22Rv1 (cell line): ENCODE measurements around the gene MUC3A.
"Not testable (repeated sequence)": the region's sequence is repeated elsewhere in the genome, so short reads cannot be mapped to it uniquely, and the experiment has no call there.

ENCODE experiments used
- H3K27ac ChIP-seq: fragments of 450-650 bp; 2 replicates; pipeline ENCODE4 v1.5.1; 2017
- ZFX ChIP-seq: fragments of 450-650 bp; IDR thresholded peaks from 2 replicates; pipeline ENCODE4 v1.6.1; 2017; ENCODE audit warnings: antibody characterized with exemption, borderline replicate concordance
- TF ChIP-seq, protein P1 (sequence below): fragments of 450-650 bp; IDR thresholded peaks from 2 replicates; pipeline ENCODE4 v1.5.1; 2017; ENCODE audit warnings: mild to moderate bottlenecking

The MUC3A gene

DNA sequence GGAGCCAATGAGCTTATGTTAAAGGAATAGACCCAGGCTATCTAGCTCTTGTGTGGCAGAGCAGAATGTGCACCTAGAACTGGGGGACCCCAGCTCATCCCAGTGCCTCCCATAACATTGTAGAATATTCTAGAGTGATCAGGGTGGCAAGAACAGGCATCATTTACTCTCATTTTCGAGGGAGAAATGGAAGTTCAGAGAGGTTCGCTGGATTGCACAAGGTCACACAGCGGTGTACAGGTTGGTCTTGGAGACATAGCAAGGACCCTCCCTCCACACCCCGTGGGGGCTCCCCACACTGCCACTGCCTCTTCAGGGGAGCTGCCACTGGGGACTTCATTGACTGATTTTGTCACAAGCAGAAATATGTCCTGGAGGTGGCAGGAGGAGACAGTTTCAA is 29.0 kb downstream of the MUC3A start:
- no peak for TF ChIP-seq ZFX
- TF ChIP-seq, protein P1, sequence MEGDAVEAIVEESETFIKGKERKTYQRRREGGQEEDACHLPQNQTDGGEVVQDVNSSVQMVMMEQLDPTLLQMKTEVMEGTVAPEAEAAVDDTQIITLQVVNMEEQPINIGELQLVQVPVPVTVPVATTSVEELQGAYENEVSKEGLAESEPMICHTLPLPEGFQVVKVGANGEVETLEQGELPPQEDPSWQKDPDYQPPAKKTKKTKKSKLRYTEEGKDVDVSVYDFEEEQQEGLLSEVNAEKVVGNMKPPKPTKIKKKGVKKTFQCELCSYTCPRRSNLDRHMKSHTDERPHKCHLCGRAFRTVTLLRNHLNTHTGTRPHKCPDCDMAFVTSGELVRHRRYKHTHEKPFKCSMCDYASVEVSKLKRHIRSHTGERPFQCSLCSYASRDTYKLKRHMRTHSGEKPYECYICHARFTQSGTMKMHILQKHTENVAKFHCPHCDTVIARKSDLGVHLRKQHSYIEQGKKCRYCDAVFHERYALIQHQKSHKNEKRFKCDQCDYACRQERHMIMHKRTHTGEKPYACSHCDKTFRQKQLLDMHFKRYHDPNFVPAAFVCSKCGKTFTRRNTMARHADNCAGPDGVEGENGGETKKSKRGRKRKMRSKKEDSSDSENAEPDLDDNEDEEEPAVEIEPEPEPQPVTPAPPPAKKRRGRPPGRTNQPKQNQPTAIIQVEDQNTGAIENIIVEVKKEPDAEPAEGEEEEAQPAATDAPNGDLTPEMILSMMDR: no peak
- no peak overlapping the region for H3K27ac ChIP-seq

DNA sequence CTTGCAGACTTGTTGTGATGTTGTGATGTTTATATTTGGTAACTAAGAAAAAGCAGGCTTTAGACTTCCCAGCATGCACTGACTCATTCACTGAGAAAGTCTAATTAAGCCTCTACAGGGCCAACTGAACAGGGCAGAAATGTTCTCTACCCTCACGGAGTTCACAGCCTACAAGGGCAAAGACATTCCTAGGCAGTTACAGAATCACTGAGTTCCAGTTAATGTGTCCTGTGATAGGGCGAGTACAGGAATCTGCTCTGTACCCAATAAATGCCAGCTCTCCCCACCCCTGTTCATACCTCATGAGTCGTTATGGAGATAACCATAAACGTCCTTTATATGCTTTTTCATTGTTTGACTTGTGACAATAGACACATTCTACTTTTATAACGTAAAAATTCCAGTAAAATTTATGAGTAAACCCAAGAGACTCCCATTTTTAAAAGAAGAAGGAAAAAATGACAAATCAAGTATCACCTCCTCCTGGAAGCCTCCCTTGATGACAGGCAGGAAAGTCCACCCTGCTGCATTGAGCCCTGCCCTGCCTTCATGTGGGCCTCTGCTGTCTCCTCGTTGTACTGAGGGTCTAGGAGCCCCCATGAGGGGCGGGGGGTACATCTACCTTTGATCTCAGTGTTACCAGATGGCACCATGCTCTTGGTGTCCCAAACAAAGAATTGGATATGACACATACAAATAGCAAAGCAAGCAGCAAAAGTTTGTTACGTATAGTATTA is 34.3 kb downstream of the MUC3A start:
- TF ChIP-seq, protein P1: no peak
- no peak for TF ChIP-seq ZFX
- no peak overlapping the region for H3K27ac ChIP-seq

DNA sequence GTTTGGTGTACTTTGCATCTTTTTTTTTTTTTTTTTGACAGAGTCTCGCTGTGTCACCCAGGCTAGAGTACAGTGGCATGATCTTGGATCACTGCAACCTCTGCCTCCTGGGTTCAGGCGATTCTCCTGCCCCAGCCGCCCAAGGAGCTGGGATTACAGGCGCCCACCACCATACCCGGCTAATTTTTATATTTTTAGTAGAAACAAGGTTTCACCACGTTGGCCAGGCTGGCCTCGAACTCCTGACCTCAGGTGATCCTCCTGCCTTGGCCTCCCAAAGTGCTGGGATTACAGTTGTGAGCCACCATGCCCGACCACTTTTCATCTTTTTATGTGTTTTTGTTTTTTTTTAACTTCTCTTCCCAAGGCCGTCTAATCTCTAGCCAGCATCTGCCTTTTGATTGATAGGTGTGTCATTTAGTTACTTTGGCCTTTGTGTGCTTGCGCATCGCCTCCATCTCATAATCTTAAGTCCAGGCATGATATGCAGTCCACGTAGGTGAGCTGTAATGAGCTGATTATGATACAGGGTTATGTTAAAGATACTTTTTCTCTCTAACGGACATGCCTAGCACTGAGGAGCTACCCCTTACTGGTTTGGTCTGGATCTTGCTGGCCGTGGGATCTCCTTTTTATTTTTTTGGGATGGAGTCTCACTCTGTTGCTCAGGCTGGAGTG is 35.0 kb downstream of the MUC3A start:
- H3K27ac ChIP-seq: not testable (repeated sequence)

DNA sequence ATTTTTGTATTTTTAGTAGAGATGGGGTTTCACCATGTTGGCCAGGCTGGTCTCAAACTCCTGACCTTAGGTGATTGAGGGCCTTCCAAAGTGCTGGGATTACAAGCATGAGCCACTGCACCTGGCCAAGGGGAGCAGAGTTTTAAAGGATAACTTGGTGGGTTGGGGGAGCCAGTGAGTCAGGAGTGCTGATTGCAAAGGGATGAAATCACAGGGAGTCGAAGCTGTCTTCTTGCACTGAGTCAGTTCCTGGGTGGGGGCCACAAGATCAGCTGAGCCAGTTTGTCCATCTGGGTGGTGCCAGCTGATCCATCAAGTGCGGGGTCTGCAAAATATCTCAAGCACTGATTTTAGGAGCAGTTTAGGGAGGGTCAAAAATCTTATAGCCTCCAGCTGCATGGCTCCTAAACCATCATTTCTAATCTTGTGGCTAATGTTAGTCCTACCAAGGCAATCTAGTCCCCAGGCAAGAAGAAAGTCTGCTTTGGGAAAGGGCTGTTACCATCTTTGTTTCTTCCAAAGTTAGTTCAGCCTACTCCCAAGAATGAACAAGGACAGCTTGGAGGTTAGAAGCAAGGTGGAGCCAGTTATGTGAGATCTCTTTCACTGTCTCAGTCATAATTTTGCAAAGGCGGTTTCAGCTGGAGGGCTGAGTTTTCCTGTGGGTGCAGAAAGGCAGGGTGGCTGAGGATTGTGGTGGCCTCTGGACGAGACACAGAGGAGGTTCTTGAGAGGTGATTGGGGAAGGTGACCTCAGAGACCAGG is 35.9 kb downstream of the MUC3A start:
- not testable (repeated sequence) for H3K27ac ChIP-seq

DNA sequence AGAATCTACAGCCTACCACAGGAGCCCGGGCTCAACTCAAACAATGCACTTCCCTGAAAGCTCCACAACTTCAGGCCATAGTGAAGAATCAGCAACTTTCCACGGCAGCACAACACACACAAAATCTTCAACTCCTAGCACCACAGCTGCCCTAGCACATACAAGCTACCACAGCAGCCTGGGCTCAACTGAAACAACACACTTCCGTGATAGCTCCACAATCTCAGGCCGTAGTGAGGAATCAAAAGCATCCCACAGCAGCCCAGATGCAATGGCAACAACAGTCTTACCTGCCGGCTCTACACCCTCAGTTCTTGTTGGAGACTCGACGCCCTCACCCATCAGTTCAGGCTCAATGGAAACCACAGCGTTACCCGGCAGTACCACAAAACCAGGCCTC is 42.3 kb downstream of the MUC3A start:
- no peak for TF ChIP-seq ZFX
- TF ChIP-seq, protein P1: no peak
- H3K27ac ChIP-seq: no peak overlapping the region

DNA sequence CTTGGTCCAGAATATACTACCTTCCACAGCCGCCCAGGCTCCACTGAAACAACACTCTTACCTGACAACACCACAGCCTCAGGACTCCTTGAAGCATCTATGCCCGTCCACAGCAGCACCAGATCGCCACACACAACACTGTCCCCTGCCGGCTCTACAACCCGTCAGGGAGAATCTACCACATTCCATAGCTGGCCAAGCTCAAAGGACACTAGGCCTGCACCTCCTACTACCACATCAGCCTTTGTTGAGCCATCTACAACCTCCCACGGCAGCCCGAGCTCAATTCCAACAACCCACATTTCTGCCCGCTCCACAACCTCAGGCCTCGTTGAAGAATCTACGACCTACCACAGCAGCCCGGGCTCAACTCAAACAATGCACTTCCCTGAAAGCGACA is 42.9 kb downstream of the MUC3A start:
- not testable (repeated sequence) for H3K27ac ChIP-seq

DNA sequence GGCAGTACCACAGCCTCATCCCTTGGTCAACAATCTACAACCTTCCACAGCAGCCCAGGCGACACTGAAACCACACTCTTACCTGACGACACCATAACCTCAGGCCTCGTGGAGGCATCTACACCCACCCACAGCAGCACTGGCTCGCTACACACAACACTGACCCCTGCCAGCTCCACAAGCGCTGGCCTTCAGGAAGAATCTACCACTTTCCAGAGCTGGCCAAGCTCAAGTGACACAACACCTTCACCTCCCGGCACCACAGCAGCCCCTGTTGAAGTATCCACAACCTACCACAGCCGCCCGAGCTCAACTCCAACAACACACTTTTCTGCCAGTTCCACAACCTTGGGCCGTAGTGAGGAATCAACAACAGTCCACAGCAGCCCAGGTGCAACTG is 45.3 kb downstream of the MUC3A start:
- not testable (repeated sequence) for H3K27ac ChIP-seq

DNA sequence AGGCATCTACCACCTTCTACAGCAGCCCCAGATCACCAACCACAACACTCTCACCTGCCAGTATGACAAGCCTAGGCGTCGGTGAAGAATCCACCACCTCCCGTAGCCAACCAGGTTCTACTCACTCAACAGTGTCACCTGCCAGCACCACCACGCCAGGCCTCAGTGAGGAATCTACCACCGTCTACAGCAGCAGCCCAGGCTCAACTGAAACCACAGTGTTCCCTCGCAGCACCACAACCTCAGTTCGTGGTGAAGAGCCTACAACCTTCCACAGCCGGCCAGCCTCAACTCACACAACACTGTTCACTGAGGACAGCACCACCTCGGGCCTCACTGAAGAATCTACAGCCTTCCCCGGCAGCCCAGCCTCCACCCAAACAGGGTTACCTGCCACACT is 49.2 kb downstream of the MUC3A start:
- H3K27ac ChIP-seq: not testable (repeated sequence)

DNA sequence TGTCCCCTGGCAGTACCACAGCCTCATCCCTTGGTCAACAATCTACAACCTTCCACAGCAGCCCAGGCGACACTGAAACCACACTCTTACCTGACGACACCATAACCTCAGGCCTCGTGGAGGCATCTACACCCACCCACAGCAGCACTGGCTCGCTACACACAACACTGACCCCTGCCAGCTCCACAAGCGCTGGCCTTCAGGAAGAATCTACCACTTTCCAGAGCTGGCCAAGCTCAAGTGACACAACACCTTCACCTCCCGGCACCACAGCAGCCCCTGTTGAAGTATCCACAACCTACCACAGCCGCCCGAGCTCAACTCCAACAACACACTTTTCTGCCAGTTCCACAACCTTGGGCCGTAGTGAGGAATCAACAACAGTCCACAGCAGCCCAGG is 50.0 kb downstream of the MUC3A start:
- not testable (repeated sequence) for H3K27ac ChIP-seq

DNA sequence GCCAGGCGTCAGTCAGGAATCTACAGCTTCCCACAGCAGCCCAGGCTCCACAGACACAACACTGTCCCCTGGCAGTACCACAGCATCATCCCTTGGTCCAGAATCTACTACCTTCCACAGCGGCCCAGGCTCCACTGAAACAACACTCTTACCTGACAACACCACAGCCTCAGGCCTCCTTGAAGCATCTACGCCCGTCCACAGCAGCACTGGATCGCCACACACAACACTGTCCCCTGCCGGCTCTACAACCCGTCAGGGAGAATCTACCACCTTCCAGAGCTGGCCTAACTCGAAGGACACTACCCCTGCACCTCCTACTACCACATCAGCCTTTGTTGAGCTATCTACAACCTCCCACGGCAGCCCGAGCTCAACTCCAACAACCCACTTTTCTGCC is 50.7 kb downstream of the MUC3A start:
- not testable (repeated sequence) for H3K27ac ChIP-seq

DNA sequence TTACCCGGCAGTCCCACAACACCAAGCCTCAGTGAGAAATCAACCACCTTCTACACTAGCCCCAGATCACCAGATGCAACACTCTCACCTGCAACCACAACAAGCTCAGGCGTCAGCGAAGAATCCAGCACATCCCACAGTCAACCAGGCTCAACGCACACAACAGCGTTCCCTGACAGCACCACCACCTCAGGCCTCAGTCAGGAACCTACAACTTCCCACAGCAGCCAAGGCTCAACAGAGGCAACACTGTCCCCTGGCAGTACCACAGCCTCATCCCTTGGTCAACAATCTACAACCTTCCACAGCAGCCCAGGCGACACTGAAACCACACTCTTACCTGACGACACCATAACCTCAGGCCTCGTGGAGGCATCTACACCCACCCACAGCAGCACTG is 53.0 kb downstream of the MUC3A start:
- not testable (repeated sequence) for H3K27ac ChIP-seq

DNA sequence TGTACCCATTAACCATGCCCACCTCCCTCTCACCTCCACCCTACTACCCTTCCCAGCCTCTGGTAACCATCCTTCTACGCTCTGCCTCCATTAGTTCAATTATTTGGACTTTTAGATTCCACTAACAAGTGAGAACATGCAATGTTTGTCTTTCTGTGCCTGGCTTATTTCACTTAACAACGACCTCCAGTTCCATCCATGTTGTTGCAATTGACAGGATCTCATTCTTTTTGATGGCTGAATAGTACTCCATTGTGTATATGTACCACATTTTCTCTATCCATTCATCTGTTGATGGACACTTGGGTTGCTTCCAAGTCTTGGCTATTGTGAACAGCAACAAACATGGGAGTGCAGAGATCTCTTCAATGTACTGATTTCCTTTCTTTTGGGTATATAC is 58.0 kb downstream of the MUC3A start:
- H3K27ac ChIP-seq: not testable (repeated sequence)
